GM12891 (cell line): ENCODE measurements around the gene INTS6.

Experiments
- POLR2A ChIP-seq: IDR thresholded peaks from 2 replicates; pipeline ENCODE4 v1.6.1; 2011; ENCODE audit warnings: low read depth, low read length, control low read depth
- POLR2AphosphoS5 ChIP-seq: IDR thresholded peaks from 2 replicates; pipeline ENCODE4 v1.6.1; 2011; ENCODE audit warnings: low read depth, low read length, control low read depth
- TAF1 ChIP-seq: IDR thresholded peaks from 2 replicates; pipeline ENCODE4 v1.6.1; 2011; ENCODE audit warnings: low read depth, low read length, control low read depth

GRCh38 chr13:51328488-51328887 is 124.3 kb downstream of the INTS6 start:
- TF ChIP-seq TAF1 = no peak
- no peak for TF ChIP-seq POLR2AphosphoS5
- TF ChIP-seq POLR2A = no peak
